ENCODE results near the gene PLGRKT.

Gene PLGRKT

DNA sequence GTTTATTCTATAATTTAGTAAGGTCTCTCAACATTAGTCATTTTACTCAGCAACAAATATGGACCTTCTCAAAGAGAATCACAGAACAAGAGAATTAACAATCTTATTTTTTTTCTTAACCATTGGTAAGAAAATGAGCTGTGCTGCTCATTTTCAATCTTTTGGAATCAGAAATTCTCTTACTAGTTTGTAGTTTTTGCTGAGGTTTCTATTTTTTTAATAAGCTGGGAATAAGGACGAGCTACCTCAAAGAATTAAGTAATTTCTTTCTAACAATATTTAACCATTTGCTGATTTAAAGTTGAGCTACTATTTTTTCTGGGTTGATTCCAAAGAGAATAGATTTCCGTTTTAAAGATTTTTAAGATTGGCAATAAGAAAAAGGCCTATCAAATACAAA is 44.2 kb downstream of the PLGRKT start:
- no peak for TF ChIP-seq ZNF274 (IDR thresholded peaks at IDR 0.05; ENCODE audit: low read depth, low read length)
- TF ChIP-seq YY1 (IDR thresholded peaks at IDR 0.05; ENCODE audit: insufficient read depth, insufficient read length) = no peak
- TF ChIP-seq SUZ12 (IDR thresholded peaks at IDR 0.05; ENCODE audit: extremely low read depth, insufficient read depth, insufficient read length) = no peak
- Histone ChIP-seq H3K36me3 (ENCODE audit: insufficient read depth, insufficient read length, low read length) (no peaks in the 10 kb centered on the region), H3K4me3 (ENCODE audit: insufficient read length, low read depth) (no peak overlapping the region), H3K27me3 (ENCODE audit: insufficient read depth, insufficient read length) (no peaks in the 10 kb centered on the region), H3K9me3 (ENCODE audit: insufficient read depth, low read length) (no peaks in the 10 kb centered on the region), H3K9ac (ENCODE audit: insufficient read length, low read depth) (no peak overlapping the region), H3K4me1 (ENCODE audit: insufficient read depth, insufficient read length) (no peaks in the 10 kb centered on the region)
- no peak for DNase-seq (ENCODE audit: low read depth, low spot score)

DNA sequence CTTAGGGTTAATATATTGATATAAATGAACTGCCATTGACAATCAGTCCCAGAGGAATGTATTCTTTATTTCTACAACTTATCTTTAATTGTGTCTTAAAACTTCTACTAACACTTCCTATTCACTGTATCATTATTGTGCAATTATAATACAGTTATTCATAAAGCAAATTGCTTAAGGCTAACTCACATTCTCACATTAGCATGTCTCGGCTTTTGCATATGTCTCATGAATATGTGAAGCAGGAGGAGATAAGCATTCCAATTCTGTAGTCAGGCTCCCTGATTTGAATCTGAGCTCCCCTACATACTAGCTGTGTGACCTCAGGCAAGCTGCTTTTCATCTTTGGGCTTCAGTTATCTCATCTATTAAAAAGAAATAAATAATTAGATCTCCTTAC is 45.4 kb downstream of the PLGRKT start:
- no peaks in the 10 kb centered on the region for H3K36me3 ChIP-seq (ENCODE audit: insufficient read depth, insufficient read length, low read length)
- H3K9ac ChIP-seq (ENCODE audit: insufficient read length, low read depth) = no peak overlapping the region
- no peak overlapping the region for H3K4me3 ChIP-seq (ENCODE audit: insufficient read length, low read depth)
- TF ChIP-seq ZNF274 (IDR thresholded peaks at IDR 0.05; ENCODE audit: low read depth, low read length) (no peak), YY1 (IDR thresholded peaks at IDR 0.05; ENCODE audit: insufficient read depth, insufficient read length) (no peak), SUZ12 (IDR thresholded peaks at IDR 0.05; ENCODE audit: extremely low read depth, insufficient read depth, insufficient read length) (no peak)
- H3K27me3 ChIP-seq (ENCODE audit: insufficient read depth, insufficient read length) = no peaks in the 10 kb centered on the region
- no peak for DNase-seq (ENCODE audit: low read depth, low spot score)
- no peaks in the 10 kb centered on the region for H3K4me1 ChIP-seq (ENCODE audit: insufficient read depth, insufficient read length)
- H3K9me3 ChIP-seq (ENCODE audit: insufficient read depth, low read length) = no peaks in the 10 kb centered on the region

DNA sequence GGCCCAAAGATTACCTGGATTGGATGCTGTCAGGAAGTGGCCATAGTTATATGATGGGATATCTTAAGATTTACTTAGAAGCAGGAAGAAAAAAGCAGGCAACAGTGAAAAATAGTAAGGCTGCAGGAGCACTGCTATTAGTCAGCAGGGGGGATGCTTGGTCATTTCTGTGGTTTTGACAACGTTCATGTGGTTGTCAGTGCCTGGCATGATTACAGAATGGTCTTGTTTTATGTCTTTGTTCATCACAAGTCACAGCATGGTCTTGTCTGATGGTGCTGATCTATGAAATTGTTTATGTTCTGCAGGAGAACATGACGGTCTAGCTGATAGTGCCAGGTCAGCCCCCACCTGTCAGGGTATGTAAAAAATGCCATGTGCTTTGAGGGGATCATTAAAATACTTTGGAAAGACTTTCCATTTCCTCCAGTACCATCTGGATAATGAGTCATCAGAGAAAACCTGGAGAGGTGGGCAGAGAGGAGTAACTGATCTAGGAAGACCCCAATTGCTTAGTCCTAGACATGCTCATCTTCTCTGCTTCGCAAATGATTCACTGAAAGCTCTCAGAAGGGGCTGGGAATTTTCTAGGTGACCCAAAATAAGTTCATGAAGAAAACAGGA is 48.5 kb downstream of the PLGRKT start:
- no peaks in the 10 kb centered on the region for H3K27me3 ChIP-seq (ENCODE audit: insufficient read depth, insufficient read length)
- no peaks in the 10 kb centered on the region for H3K9me3 ChIP-seq (ENCODE audit: insufficient read depth, low read length)
- TF ChIP-seq ZNF274 (IDR thresholded peaks at IDR 0.05; ENCODE audit: low read depth, low read length) (no peak), SUZ12 (IDR thresholded peaks at IDR 0.05; ENCODE audit: extremely low read depth, insufficient read depth, insufficient read length) (no peak), YY1 (IDR thresholded peaks at IDR 0.05; ENCODE audit: insufficient read depth, insufficient read length) (no peak)
- no peak overlapping the region for H3K4me3 ChIP-seq (ENCODE audit: insufficient read length, low read depth)
- DNase-seq (ENCODE audit: low read depth, low spot score) = no peak
- H3K4me1 ChIP-seq (ENCODE audit: insufficient read depth, insufficient read length) = no peaks in the 10 kb centered on the region
- no peak overlapping the region for H3K9ac ChIP-seq (ENCODE audit: insufficient read length, low read depth)
- H3K36me3 ChIP-seq (ENCODE audit: insufficient read depth, insufficient read length, low read length) = no peaks in the 10 kb centered on the region

DNA sequence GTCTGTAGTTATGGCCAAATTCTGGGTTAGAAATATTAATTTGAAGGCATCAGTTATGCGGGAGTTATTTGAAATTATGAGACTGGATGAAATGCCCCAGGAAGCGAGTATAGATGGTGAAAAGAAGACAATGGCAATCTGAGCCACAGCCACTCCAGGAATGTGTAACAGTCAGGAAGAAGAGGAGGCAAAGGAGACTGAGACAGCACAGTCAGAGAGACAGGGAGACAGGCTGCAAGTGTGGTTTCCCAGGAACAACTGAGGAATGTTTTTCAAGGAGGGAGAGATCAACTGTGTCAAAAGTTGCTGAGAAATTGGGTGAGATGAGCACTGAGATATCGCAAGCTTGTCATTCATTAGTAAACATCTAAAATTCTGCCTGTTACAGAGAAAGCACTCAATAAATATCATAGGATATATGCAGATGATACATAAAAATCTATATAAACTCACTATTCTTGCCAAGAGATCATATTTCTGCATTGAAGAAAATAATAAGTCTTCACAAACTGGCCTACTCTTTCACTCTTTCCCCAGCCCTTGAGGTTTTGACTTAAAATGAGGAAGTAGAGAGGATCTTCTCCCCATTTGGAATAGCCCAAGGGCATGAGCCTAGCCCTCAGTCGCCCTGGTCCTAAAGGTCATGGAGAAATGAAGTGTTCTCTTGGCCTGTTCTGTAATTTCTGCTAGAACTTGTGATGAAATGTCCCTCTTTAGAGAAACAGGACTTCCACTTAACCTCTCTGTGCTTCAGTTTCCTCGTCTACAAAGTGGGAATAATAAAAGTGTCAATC is 49.5 kb downstream of the PLGRKT start:
- Histone ChIP-seq H3K4me3 (ENCODE audit: insufficient read length, low read depth) (no peak overlapping the region), H3K9ac (ENCODE audit: insufficient read length, low read depth) (no peak overlapping the region), H3K9me3 (ENCODE audit: insufficient read depth, low read length) (no peaks in the 10 kb centered on the region), H3K36me3 (ENCODE audit: insufficient read depth, insufficient read length, low read length) (no peaks in the 10 kb centered on the region), H3K27me3 (ENCODE audit: insufficient read depth, insufficient read length) (no peaks in the 10 kb centered on the region), H3K4me1 (ENCODE audit: insufficient read depth, insufficient read length) (no peaks in the 10 kb centered on the region)
- no peak for DNase-seq (ENCODE audit: low read depth, low spot score)
- TF ChIP-seq SUZ12 (IDR thresholded peaks at IDR 0.05; ENCODE audit: extremely low read depth, insufficient read depth, insufficient read length) = no peak
- no peak for TF ChIP-seq ZNF274 (IDR thresholded peaks at IDR 0.05; ENCODE audit: low read depth, low read length)
- TF ChIP-seq YY1 (IDR thresholded peaks at IDR 0.05; ENCODE audit: insufficient read depth, insufficient read length) = no peak

DNA sequence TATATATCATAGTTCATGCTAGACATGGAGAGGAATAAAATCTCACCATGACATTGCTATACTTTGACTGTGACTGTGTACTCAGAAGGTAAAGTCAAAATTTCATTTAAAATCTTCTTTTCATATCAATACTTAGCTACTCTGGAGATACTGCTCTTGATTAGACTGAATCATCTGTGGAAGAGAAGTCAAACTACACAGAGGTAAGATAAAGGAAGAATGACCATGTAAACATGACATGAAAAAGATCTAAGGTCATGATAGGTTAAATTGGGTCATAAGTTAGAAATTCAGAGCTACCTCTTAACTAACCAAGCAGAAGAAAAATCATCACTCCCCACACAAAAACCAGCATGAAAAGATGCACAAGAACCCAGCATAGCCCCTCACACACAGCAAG is 53.3 kb downstream of the PLGRKT start:
- no peaks in the 10 kb centered on the region for H3K4me1 ChIP-seq (ENCODE audit: insufficient read depth, insufficient read length)

DNA sequence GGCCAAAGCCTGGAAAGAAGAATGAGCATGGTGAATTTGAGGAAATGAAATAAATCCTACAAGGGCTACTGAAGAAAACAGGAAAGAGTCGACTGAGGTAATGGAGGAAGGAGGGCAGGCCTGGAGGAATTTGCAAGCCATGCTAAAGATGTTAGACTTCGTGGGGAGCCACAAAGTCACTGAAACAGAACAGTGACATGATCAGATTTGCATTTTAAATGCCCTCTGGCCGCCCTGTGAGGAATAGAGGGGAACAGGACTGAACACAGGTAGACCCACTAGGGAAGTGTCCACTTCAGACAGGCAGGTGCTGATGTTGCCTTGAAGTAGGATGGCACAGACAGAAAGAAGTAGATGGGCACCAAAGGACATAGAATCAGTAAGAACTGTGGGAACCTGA is 55.2 kb downstream of the PLGRKT start:
- no peak for DNase-seq (ENCODE audit: low read depth, low spot score)
- Histone ChIP-seq H3K4me1 (ENCODE audit: insufficient read depth, insufficient read length) (no peaks in the 10 kb centered on the region), H3K36me3 (ENCODE audit: insufficient read depth, insufficient read length, low read length) (no peaks in the 10 kb centered on the region), H3K9ac (ENCODE audit: insufficient read length, low read depth) (no peak overlapping the region), H3K4me3 (ENCODE audit: insufficient read length, low read depth) (no peak overlapping the region), H3K9me3 (ENCODE audit: insufficient read depth, low read length) (no peaks in the 10 kb centered on the region), H3K27me3 (ENCODE audit: insufficient read depth, insufficient read length) (no peaks in the 10 kb centered on the region)
- no peak for TF ChIP-seq ZNF274 (IDR thresholded peaks at IDR 0.05; ENCODE audit: low read depth, low read length)
- TF ChIP-seq YY1 (IDR thresholded peaks at IDR 0.05; ENCODE audit: insufficient read depth, insufficient read length) = no peak

More for the DNA sequence above, 53.3 kb downstream of the PLGRKT start:
- H3K36me3 ChIP-seq (ENCODE audit: insufficient read depth, insufficient read length, low read length) = no peaks in the 10 kb centered on the region
- H3K4me3 ChIP-seq (ENCODE audit: insufficient read length, low read depth) = no peak overlapping the region
- no peak overlapping the region for H3K9ac ChIP-seq (ENCODE audit: insufficient read length, low read depth)
- no peaks in the 10 kb centered on the region for H3K27me3 ChIP-seq (ENCODE audit: insufficient read depth, insufficient read length)
- no peaks in the 10 kb centered on the region for H3K9me3 ChIP-seq (ENCODE audit: insufficient read depth, low read length)
- DNase-seq (ENCODE audit: low read depth, low spot score) = no peak
- TF ChIP-seq ZNF274 (IDR thresholded peaks at IDR 0.05; ENCODE audit: low read depth, low read length) (no peak), SUZ12 (IDR thresholded peaks at IDR 0.05; ENCODE audit: extremely low read depth, insufficient read depth, insufficient read length) (no peak), YY1 (IDR thresholded peaks at IDR 0.05; ENCODE audit: insufficient read depth, insufficient read length) (no peak)

DNA sequence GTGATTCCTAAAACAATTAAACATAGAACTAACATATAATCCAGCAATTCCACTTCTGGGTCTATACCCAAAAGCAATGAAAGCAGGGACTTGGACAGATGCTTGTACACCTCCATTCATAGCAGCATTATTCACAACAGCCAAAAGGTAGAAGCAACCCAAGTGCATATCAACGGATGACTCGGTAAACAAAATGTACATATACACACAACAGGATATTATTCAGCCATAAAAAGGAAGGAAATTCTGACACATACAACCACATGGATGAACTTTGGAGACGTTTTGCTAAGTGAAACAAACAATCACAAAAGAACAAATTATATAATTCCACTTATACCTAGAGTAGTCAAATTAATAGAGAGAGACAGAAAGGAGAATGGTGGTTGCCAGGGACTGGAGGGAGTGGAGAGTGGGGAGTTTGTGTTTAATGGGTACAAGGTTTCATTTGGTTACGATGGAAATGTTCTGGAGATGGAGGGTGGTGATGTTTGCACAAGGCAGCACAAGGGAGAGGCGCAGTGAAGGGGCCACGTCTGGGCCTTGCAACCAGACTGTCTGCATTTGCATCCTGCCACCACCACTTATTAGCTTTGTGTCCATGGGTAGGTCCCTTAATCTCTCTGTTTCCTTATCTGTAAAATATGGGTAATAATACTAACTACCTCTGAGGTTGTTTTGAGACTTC is 61.8 kb downstream of the PLGRKT start:
- DNase-seq (ENCODE audit: low read depth, low spot score) = no peak
- no peak for TF ChIP-seq ZNF274 (IDR thresholded peaks at IDR 0.05; ENCODE audit: low read depth, low read length)
- no peak for TF ChIP-seq SUZ12 (IDR thresholded peaks at IDR 0.05; ENCODE audit: extremely low read depth, insufficient read depth, insufficient read length)
- TF ChIP-seq YY1 (IDR thresholded peaks at IDR 0.05; ENCODE audit: insufficient read depth, insufficient read length) = no peak
- Histone ChIP-seq H3K9ac (ENCODE audit: insufficient read length, low read depth) (no peak overlapping the region), H3K4me3 (ENCODE audit: insufficient read length, low read depth) (no peak overlapping the region), H3K36me3 (ENCODE audit: insufficient read depth, insufficient read length, low read length) (no peaks in the 10 kb centered on the region), H3K9me3 (ENCODE audit: insufficient read depth, low read length) (no peaks in the 10 kb centered on the region), H3K4me1 (ENCODE audit: insufficient read depth, insufficient read length) (no peaks in the 10 kb centered on the region), H3K27me3 (ENCODE audit: insufficient read depth, insufficient read length) (no peaks in the 10 kb centered on the region)

All from NT2/D1 (cell line).